SH-SY5Y (cell line): ENCODE data around the gene MEAF6.

ENCODE experiments used
- GATA2 ChIP-seq: IDR thresholded peaks from 2 replicates; pipeline ENCODE4 v1.6.1; 2011; ENCODE audit warnings: mild to moderate bottlenecking, low read depth, low read length
- GATA3 ChIP-seq: IDR thresholded peaks from 2 replicates; pipeline ENCODE4 v1.6.1; 2011; ENCODE audit warnings: low read depth, mild to moderate bottlenecking, low read length, moderate library complexity

The MEAF6 gene

DNA sequence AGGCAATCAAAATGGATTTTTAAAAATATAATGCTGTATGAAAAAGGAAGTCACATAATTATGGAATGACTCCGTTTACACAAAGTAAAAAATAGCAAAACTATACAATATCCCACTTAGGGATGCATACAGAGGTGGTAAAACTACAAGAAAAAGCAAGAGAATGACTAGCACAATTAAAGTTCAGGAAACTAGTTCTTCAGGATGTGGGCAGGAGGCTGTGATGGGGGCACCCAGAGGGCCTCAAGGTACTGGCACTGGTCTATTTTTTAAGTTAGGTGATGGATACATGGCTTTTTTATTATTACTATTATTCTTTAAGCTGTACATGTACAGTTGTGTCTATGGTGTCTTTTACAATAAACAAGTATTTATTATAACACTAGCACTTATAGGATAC is 41.6 kb downstream of the MEAF6 start:
- TF ChIP-seq GATA3: no peak

GRCh38 chr1:37472281-37472680 is 42.3 kb downstream of the MEAF6 start:
- no peak for TF ChIP-seq GATA2
- TF ChIP-seq GATA3: no peak

DNA sequence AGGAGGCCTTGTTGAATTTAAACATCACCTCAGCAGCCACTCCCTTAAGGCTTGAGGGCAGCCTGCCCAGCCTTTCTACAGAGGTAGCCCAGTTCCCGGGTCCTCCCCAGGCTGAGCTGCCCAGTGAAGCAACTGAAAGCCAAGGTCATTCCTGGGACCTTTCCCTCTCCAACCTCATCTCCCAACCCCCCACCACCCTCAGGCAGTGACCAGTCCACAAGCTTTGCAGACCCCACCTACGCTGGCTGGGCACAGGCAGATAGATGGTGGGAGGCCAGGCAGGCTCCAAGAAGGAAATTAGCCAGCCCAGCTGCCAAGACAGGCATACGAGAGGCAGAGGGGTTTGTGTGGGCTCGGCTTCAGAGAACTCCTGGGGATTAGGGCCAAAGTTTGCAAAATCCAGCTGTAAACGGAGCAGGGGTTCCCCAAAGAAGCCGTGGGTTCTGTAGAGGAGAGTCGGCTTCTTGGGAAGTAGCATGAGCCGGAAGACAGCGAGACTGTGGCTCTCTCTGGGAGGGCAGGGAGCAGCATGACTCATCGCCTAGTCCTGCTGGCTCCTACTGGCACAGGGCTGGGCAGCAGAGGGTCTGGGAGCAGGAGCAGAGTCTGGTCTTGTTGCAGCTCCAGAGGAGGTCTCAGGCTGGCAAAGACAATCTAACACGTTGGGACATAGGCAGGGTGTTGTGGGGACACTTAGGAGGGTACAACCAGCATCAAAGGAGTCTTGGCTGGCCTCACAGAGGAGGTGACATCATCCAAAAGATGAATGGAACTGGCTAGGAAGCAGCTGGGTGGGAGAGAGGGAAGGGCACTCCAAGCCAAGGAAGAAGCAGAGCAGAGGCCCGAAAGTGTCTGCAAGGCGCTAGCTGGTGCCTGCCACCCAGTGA is 43.0 kb downstream of the MEAF6 start:
- TF ChIP-seq GATA3: no peak
- no peak for TF ChIP-seq GATA2

- TF ChIP-seq GATA2 (no peak), GATA3 (no peak)
Observed at GRCh38 chr1:37469386-37469785, 45.2 kb downstream of the MEAF6 start.

DNA sequence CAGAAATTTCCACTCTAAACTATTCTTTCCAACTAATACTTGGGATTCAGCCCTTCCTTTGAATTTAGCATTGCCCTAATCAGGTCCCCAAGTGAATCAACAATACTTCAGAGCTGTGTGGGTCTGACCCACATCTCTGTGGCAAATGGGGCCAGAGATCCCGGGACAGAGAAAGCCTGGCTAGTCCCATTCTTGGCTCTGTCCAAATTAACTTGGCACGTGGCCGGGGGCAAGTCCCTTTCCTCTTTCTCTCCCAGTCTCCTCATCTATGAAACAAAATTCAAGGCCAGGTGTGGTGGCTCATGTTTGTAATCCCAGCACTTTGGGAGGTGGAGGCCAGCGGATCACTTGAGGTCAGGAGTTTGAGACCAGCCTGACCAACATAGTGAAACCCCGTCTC is 46.5 kb downstream of the MEAF6 start:
- TF ChIP-seq GATA2: no peak
- TF ChIP-seq GATA3: no peak

DNA sequence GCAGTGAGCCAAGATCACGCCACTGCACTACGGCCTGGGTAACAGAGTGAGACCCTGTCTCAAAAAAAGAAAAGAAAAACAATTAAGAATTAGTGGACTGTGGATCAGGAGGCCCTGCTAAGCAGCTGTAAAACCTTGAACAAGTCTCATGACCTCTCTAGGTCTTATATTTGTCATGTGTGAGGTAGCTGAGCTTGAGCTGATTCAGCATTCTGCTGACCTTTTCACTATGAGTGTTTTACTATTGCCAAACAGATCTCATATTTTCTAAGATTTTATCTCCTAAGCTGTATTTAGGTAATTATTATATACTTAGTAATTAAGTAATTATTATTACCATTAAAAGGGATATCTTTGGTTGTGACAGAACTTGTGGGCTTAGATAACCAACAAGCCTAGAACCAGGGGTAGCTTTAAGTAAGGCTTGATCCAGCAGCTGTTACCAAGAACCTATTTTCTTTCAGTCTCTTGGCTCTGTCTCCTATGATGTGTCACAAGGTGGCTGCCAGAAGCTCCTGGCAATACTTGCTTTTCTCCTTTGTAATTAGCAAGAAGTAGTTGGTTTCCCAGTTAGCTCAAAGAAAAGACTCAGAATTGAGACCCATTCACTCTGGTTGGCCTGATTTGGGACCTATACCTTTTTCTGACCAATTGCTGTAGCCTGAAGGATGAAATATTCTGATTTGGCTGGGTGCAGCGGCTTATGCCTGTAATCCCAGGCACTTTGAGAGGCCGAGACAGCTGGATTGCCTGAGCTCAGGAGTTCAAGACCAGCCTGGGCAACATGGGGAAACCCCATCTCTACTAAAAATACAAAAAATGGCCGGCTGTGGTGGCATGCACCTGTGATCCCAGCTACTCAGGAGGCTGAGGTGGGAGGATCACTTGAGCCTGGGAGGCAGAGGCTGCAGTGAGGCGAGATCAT is 48.7 kb downstream of the MEAF6 start:
- TF ChIP-seq GATA2: no peak
- TF ChIP-seq GATA3: no peak

- TF ChIP-seq GATA3: no peak
- no peak for TF ChIP-seq GATA2
Observed at GRCh38 chr1:37464443-37464842, 50.1 kb downstream of the MEAF6 start.

DNA sequence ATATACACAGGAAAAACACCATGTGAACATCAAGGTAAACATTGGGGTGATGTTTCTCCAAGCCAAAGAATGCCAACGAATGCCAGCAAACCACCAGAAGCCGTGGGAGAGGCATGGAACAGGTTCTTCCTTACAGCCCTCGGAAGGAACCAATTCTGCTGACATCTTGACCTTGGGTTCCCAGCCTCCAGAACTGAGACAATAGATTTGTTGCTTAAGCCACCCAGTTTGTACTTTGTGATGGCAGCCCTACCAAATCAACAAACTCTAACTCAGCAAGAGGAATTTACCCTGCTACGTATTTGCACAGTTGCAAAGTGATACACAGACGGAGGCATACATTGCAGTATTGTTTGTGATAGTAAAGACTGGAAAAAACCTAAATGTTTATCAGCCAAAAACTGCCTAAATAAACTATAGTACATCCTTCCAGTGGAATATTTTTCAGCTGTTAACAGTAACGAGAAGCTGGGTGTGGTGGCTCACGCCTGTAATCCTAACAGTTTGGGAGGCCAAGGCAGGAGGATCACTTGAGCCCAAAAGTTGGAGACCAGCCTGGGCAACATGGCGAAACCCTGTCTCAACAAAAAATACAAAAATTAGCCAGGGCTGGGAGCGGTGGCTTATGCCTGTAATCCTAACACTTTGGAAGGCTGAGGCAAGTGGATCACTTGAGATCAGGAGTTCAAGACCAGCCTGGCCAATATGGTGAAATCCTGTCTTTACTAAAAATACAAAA is 52.7 kb downstream of the MEAF6 start:
- no peak for TF ChIP-seq GATA3
- no peak for TF ChIP-seq GATA2

DNA sequence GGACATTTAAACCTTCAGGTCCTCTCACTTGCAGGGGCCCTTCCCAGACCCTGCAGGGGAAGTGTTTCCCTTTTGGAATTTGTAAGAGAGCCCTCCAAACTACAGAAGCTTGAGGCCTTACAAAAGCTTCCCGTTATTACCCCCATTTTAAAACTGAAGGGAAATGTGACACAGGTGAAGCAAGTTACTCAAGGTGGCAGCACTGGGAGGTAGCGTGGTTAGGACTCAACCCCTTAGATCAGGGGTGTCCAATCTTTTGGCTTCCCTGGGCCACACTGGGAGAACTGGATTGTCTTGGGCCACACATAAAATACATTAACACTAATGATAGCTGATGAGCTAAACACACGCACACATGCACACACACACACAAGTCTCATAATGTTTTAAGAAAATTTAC is 56.0 kb downstream of the MEAF6 start:
- TF ChIP-seq GATA3 (no peak), GATA2 (no peak)

DNA sequence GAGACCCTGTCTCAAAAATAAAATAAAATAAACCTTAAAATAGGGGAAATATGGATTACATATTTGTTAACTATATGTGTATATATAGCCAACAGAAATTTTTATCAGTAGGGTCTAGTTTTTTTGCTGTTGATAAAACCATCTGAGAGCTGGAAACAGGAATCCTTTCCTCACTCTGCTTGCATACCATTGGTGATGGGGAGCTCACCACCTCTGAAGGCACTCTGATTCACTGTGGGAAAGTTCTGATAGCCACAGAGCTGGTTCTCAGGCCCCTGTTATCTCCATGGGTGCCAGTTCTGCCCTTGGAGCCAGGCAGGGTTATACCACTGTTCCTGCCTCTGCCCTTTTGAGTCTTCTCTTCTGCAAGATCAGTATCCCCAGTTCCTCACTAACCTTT is 58.0 kb downstream of the MEAF6 start:
- TF ChIP-seq GATA2 (no peak), GATA3 (no peak)

- no peak for TF ChIP-seq GATA2
- no peak for TF ChIP-seq GATA3
Observed at GRCh38 chr1:37455516-37455915, 59.0 kb downstream of the MEAF6 start.

DNA sequence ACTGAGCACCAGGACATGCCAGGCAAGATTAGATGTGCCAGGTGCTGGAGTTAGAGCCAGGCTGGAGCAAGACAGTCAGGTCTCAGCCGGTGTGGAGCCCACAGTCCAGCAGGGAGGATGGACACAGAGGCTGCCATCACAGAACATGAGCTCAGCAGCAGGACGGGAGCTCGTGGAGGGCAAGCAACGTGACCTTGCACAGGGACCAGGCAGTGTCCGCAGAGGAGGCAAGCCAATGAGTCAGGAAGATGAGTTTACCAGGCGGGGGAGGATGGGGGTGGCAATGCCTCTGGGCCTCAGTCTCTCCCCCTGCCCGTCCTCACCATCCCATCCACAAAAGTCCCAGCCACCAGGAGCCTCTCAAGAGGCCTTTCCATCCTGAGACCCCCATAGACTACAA is 60.9 kb downstream of the MEAF6 start:
- no peak for TF ChIP-seq GATA3
- no peak for TF ChIP-seq GATA2

DNA sequence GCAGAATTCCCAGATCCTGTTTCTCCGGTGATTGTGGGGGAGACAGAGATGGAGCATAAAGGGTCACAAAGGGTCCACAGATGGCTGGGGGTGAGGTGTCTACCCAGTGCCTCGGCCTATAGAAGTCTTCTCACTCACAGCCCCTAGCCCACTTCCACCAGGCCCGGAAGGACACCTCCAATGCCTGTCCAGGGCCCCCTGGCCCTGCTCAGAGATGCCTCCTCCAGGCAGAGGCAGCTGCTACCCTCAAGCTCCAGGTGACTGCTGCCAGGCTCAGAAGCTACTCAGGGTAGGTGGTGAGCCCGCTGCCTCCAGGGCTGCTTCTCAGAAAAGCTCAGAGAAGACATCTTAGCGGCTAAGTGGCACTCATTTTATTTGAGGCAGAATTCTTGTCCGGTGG is 62.1 kb downstream of the MEAF6 start:
- TF ChIP-seq GATA3: no peak
- TF ChIP-seq GATA2: no peak

DNA sequence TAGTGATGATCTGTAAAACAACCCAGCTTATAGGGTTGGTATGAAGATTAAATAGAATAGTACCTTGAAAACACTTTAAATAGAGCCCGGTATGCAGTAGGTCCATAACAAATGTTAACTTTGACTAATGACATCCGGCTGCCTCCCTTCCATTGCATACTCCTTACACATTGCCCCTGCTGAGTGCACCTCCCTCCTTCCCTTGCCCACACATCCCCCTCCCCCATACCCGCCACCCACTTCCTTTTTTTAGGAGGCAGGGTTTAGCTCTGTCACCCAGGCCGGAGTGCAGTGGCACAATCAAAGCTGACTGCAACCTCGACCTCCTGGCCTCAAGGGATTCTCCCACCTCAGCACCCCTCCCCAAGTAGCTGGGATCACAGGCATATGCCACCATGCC is 64.6 kb downstream of the MEAF6 start:
- TF ChIP-seq GATA2 (no peak), GATA3 (no peak)
